ENCODE data around the gene EBLN1.

- TF ChIP-seq EP300 (IDR thresholded peaks at IDR 0.05; ENCODE audit: borderline replicate concordance) (no peak), FOXM1 (IDR thresholded peaks at IDR 0.05; ENCODE audit: borderline replicate concordance, low read depth) (no peak), CEBPB (IDR thresholded peaks at IDR 0.05) (no peak), USF1 (IDR thresholded peaks at IDR 0.05) (no peak), REST (IDR thresholded peaks at IDR 0.05; ENCODE audit: low read depth) (no peak), NFIC (IDR thresholded peaks at IDR 0.05) (no peak), RAD21 (IDR thresholded peaks at IDR 0.05; ENCODE audit: low read depth) (no peak), TCF12 (IDR thresholded peaks at IDR 0.05; ENCODE audit: low read depth) (no peak), TAF1 (IDR thresholded peaks at IDR 0.05; ENCODE audit: low read depth) (no peak), YY1 (IDR thresholded peaks at IDR 0.05; ENCODE audit: low read depth) (no peak)
Measured at GRCh38 chr10:22263106-22263505, 45.3 kb upstream of the EBLN1 start.
